GM12878 (cell line): Measurements from ENCODE around the gene HSD17B1. TPM values are rescaled to one million over a fixed set of nuclear protein-coding genes. Genes with fewer than 3 reads are reported as not detected.

Experiments used
- ATAC-seq: fragments of 200-7000 bp; cut with Tn5 transposase; 3 replicates; pipeline ENCODE4 v1.9.1; 2020; ENCODE audit warnings: mild to moderate bottlenecking, moderate library complexity
- BruUV-seq: library from RNA; stranded (reverse); fragments of 400-500 nt; replicated peaks from 2 replicates; lab custom pipeline; 2021; lab: Mats Ljungman, UMichigan
- CTCF ChIA-PET: fragments of 300-600 bp; sonication (Branson Sonifier 250); formaldehyde crosslinking; extraction: SDS; loops from one replicate; lab custom pipeline; 2021; ENCODE audit warnings: inconsistent platforms; lab: Yijun Ruan, JAX
- POLR2A ChIA-PET: fragments of 350-600 bp; formaldehyde crosslinking; extraction: SDS; loops from one replicate; lab custom pipeline; 2021; ENCODE audit warnings: inconsistent platforms; lab: Charles Lee
- RAD21 ChIA-PET: fragments of 300-600 bp; sonication (Branson Sonifier 250); formaldehyde crosslinking; loops from one replicate; lab custom pipeline; 2023; ENCODE audit warnings: antibody characterized with exemption; ENCODE audit not compliant: unreplicated experiment; lab: Charles Lee
- SMC1A ChIA-PET: fragments of 300-600 bp; sonication (Branson Sonifier 250); formaldehyde crosslinking; loops from one replicate; lab custom pipeline; 2023; ENCODE audit not compliant: unreplicated experiment, uncharacterized antibody; lab: Charles Lee
- DNase-seq: peaks from one replicate; pipeline ENCODE4 v3.0.0-alpha.2; 2011; ENCODE audit warnings: low read depth, low spot score
- FAIRE-seq: peaks from 3 replicates; lab custom pipeline; 2011; peaks lifted over from hg19 to GRCh38; lab: Jason Lieb, UNC
- H2AFZ ChIP-seq: 2 replicates; pipeline ENCODE4 v1.6.0; 2011; ENCODE audit warnings: low read depth, low read length, control low read depth; ENCODE audit not compliant: control insufficient read depth
- H3K27ac ChIP-seq: 2 replicates; pipeline ENCODE4 v1.5.1; 2011; ENCODE audit warnings: control low read depth; ENCODE audit not compliant: control insufficient read depth, insufficient read depth
- H3K27me3 ChIP-seq, 2 experiments: replicated peaks in 1 of 2; 2 replicates each; pipeline versions ENCODE4 v1.6.0 to v1.6.1; 2011; ENCODE audit warnings: low read length in 1 of 2; ENCODE audit not compliant: control insufficient read depth in 2 of 2, insufficient read depth in 2 of 2
- H3K36me3 ChIP-seq, 2 experiments: 2 replicates each; pipeline ENCODE4 v1.5.1; 2011; ENCODE audit warnings: low read length in 1 of 2; ENCODE audit not compliant: control insufficient read depth in 2 of 2, insufficient read depth in 2 of 2
- H3K4me1 ChIP-seq: 2 replicates; pipeline ENCODE4 v1.6.1; 2011; ENCODE audit warnings: mild to moderate bottlenecking, low read length, moderate library complexity, mixed read lengths; ENCODE audit not compliant: control insufficient read depth, insufficient read depth
- H3K4me2 ChIP-seq: 2 replicates; pipeline ENCODE4 v1.6.0; 2011; ENCODE audit warnings: control low read depth; ENCODE audit not compliant: control insufficient read depth, insufficient read depth
- H3K4me3 ChIP-seq: fragments of 200-600 bp; sonication (generic); 2 replicates; pipeline ENCODE4 v1.5.1; 2016
- H3K79me2 ChIP-seq: 2 replicates; pipeline ENCODE4 v1.6.0; 2011; ENCODE audit warnings: low read length; ENCODE audit not compliant: control insufficient read depth, insufficient read depth
- H3K9ac ChIP-seq: 2 replicates; pipeline ENCODE4 v1.8.0; 2011; ENCODE audit warnings: low read length, control low read depth, mixed read lengths; ENCODE audit not compliant: control insufficient read depth, insufficient read depth
- H3K9me3 ChIP-seq: replicated peaks from 3 replicates; pipeline ENCODE4 v1.5.1; 2011; ENCODE audit warnings: mild to moderate bottlenecking, low read length; ENCODE audit not compliant: control insufficient read depth, insufficient read depth
- H4K20me1 ChIP-seq: 2 replicates; pipeline ENCODE4 v1.6.0; 2011; ENCODE audit not compliant: control insufficient read depth, insufficient read depth
- ASH2L ChIP-seq: fragments of 300-600, 200-600 bp; sonication (generic); IDR thresholded peaks from 2 replicates; pipeline ENCODE4 v1.6.1; 2017; ENCODE audit warnings: low read depth, mild to moderate bottlenecking, borderline replicate concordance
- CBFB ChIP-seq: IDR thresholded peaks from 2 replicates; pipeline ENCODE4 v1.6.1; 2016; ENCODE audit warnings: antibody characterized with exemption, low read depth
- CEBPZ ChIP-seq: fragments of 150-350 bp; IDR thresholded peaks from 2 replicates; pipeline ENCODE4 v1.6.1; 2016; ENCODE audit warnings: low read depth, low read length
- CHD4 ChIP-seq: fragments of 200-600 bp; sonication (generic); IDR thresholded peaks from 2 replicates; pipeline ENCODE4 v1.6.1; 2016; ENCODE audit warnings: mild to moderate bottlenecking
- FOXK2 ChIP-seq: fragments of 450-650 bp; IDR thresholded peaks from 2 replicates; pipeline ENCODE4 v1.6.1; 2017; ENCODE audit warnings: mild to moderate bottlenecking, moderate library complexity
- FOXM1 ChIP-seq: IDR thresholded peaks from 2 replicates; pipeline ENCODE4 v1.6.1; 2012; ENCODE audit warnings: low read depth, mild to moderate bottlenecking, inconsistent platforms, low read length, moderate library complexity
- PAX8 ChIP-seq: fragments of 450-650 bp; IDR thresholded peaks from 2 replicates; pipeline ENCODE4 v1.6.1; 2017; ENCODE audit warnings: mild to moderate bottlenecking, moderate library complexity
- SKIL ChIP-seq: fragments of 450-650 bp; IDR thresholded peaks from 2 replicates; pipeline ENCODE4 v1.6.1; 2017; ENCODE audit warnings: mild to moderate bottlenecking, low read depth, inconsistent platforms; ENCODE audit not compliant: poor library complexity, severe bottlenecking
- TCF3 ChIP-seq: IDR thresholded peaks from 2 replicates; pipeline ENCODE4 v1.6.1; 2012; ENCODE audit warnings: low read depth, mild to moderate bottlenecking, low read length, borderline replicate concordance; ENCODE audit not compliant: insufficient read depth
- USF1 ChIP-seq: IDR thresholded peaks from 2 replicates; pipeline ENCODE4 v1.6.1; 2011; ENCODE audit warnings: borderline replicate concordance, low read depth, mild to moderate bottlenecking, moderate library complexity, mixed read lengths, low read length; ENCODE audit not compliant: insufficient read depth; ENCODE audit errors: extremely low read length
- YBX1 ChIP-seq: fragments of 450-650 bp; IDR thresholded peaks from 2 replicates; pipeline ENCODE4 v1.6.1; 2016; ENCODE audit warnings: antibody characterized with exemption
- ZNF207 ChIP-seq: fragments of 450-650 bp; IDR thresholded peaks from 2 replicates; pipeline ENCODE4 v1.6.1; 2014; ENCODE audit warnings: antibody characterized with exemption, mild to moderate bottlenecking, borderline replicate concordance
- ZNF24 ChIP-seq: fragments of 450-650 bp; IDR thresholded peaks from 2 replicates; pipeline ENCODE4 v1.6.1; 2017; ENCODE audit warnings: antibody characterized with exemption, mild to moderate bottlenecking
- WGBS: methylation state at CpG from one replicate; pipeline ENCODE4 v1.1.6; 2016; ENCODE audit warnings: low lambda C conversion rate; ENCODE audit not compliant: insufficient replicate concordance, insufficient coverage; ENCODE audit errors: missing lambda C conversion rate; 5-methylcytosine and 5-hydroxymethylcytosine counted together
- in situ Hi-C: fragments of 300-500 bp; cut with MboI; formaldehyde crosslinking; loops from 9 replicates; pipeline ENCODE4 v1.14.3; 2018; ENCODE audit warnings: mixed read lengths
- intact Hi-C: fragments of 100-400 bp; cut with micrococcal nuclease; formaldehyde crosslinking; loops from one replicate; pipeline ENCODE4 v1.14.2; 2022; ENCODE audit not compliant: unreplicated experiment
- polyA plus RNA-seq, 11 experiments: library from polyadenylated mRNA; depleted of rRNA in 4 of 11; unstranded in 6 of 11; stranded (reverse) in 5 of 11; fragments of >200 nt; fragmentation: Nextera tagmentation in 4 of 11; fragmentation: Illumina TruSeq in 1 of 11; extraction: Ambion mirVana in 4 of 11; extraction: Trizol in 1 of 11; gene quantifications; 1 replicate in 1 of 11; 2 replicates in 10 of 11; pipeline versions ENCODE4 v1.2.1 to v1.2.3, GENCODE V29; 2011 to 2016; ENCODE audit warnings: inconsistent platforms in 2 of 11, missing spikeins in 2 of 11, low read depth in 1 of 11
- total RNA-seq, 4 experiments: library from RNA; depleted of rRNA in 3 of 4; stranded (reverse); fragments of >200 nt in 3 of 4; fragmentation: Illumina TruSeq in 1 of 4; extraction: Trizol in 1 of 4; gene quantifications; 2 replicates each; pipeline versions ENCODE4 v1.2.1 to v1.2.3, GENCODE V29; 2013 to 2021

Gene HSD17B1
- total and polyA plus RNA-seq, 10 of the 15 experiments (the other 5 are each of a cell fraction or from before 2014, with no cell fraction given) = 0.15 to 1.1 (median 0.42) TPM

GRCh38 chr17:42577532-42578281 is 25.0 kb downstream of the HSD17B1 start, which contains the start of gene PSMC3IP (continued):
- TF ChIP-seq PAX8 (no peak), TCF3 (no peak), FOXK2 (no peak)

- DNase-seq = peak; percentile 92
- TF ChIP-seq CHD4 (no peak), YBX1 (no peak), FOXM1 (peak; percentile 89; the same call in 1 of the 2 replicates), SKIL (peak; percentile 80), CBFB (peak; percentile 87), ZNF207 (0 out of 2 replicates have a peak, but pooled peaks have one; percentile 4), ZNF24 (no peak), CEBPZ (no peak), USF1 (no peak), ASH2L (no peak)
Measured at GRCh38 chr17:42578282-42578869, 25.7 kb downstream of the HSD17B1 start.

More at GRCh38 chr17:42578282-42578869, 25.7 kb downstream of the HSD17B1 start:
- Histone ChIP-seq H3K27me3 (no peaks in the 10 kb centered on the region), H3K36me3 (peaks cover 18 to 29% of the 10 kb centered on the region in 2 experiments), H3K9ac (peak overlapping the region; percentile 90), H3K4me1 (peaks cover 16% of the 10 kb centered on the region), H3K4me2 (peak overlapping the region; percentile 78), H3K9me3 (no peaks in the 10 kb centered on the region), H4K20me1 (peaks cover 2% of the 10 kb centered on the region; the same call in 1 of the 2 replicates), H3K4me3 (peak overlapping the region; percentile 79), H3K79me2 (peaks cover 17% of the 10 kb centered on the region), H2AFZ (no peak overlapping the region), H3K27ac (peak overlapping the region; percentile 89)
- intact Hi-C loops (loop anchor here (1.0 to 10.0 kb wide), 7 partner anchors 30 to 356 kb away; partner anchors contain the start of genes BECN1, CCR10, RETREG3 and TUBG1), in situ Hi-C loops (loop anchor here (10.0 kb wide), 1 partner anchor 186 kb away; the partner anchor contains the start of gene RAMP2)
- ChIA-PET CTCF (interaction anchor here (0.6 to 9.8 kb wide), 58 partner anchors 8 to 436 kb away, joined by 3 to 239 read pairs (median 6); partner anchors contain the start of genes BECN1, CCR10, MLX and PLEKHH3), RAD21 (interaction anchor here (0.6 to 5.3 kb wide), 35 partner anchors 8 to 420 kb away, joined by 3 to 152 read pairs (median 9); partner anchors contain the start of genes BECN1, CCR10, CNTNAP1 and MLX), POLR2A (interaction anchor here (0.5 to 6.5 kb wide), 29 partner anchors 11 to 494 kb away, joined by 3 to 120 read pairs (median 5); partner anchors contain the start of genes CNTNAP1, MLX, PLEKHH3 and RETREG3), SMC1A (interaction anchor here (0.6 to 5.7 kb wide), 44 partner anchors 8 to 420 kb away, joined by 3 to 124 read pairs (median 6); partner anchors contain the start of genes BECN1, CCR10, PLEKHH3 and PSME3)
- no TSS peak for BruUV-seq
- peak; percentile 85 for ATAC-seq
- WGBS = 2% methylated on average over 20 of the region's 20 CpGs
- peak; percentile 86 for FAIRE-seq
